HS-27A (cell line): ENCODE measurements around the gene PROCA1.

Source experiments
- DNase-seq: peaks from one replicate; pipeline ENCODE4 v3.0.0-alpha.2; 2012; ENCODE audit warnings: low read depth, missing footprints

Gene PROCA1

GRCh38 chr17:28707339-28707720 lies 4.4 kb downstream of the PROCA1 start:
- DNase-seq: no peak

- no peak for DNase-seq
Observed at GRCh38 chr17:28706471-28707338, 5.0 kb downstream of the PROCA1 start.

GRCh38 chr17:28705728-28706334 lies 5.9 kb downstream of the PROCA1 start:
- DNase-seq: no peak

GRCh38 chr17:28705074-28705659 lies 6.5 kb downstream of the PROCA1 start:
- no peak for DNase-seq

- DNase-seq: no peak
Observed at GRCh38 chr17:28704219-28704858, 7.3 kb downstream of the PROCA1 start.

GRCh38 chr17:28703552-28704218 lies 8.0 kb downstream of the PROCA1 start:
- DNase-seq: no peak

GRCh38 chr17:28702752-28703150 lies 8.9 kb downstream of the PROCA1 start:
- DNase-seq: no peak

- no peak for DNase-seq
Observed at GRCh38 chr17:28702026-28702751, 9.5 kb downstream of the PROCA1 start.

- no peak for DNase-seq
Observed at GRCh38 chr17:28700830-28701492, 10.7 kb downstream of the PROCA1 start.

GRCh38 chr17:28700278-28700677 lies 11.4 kb downstream of the PROCA1 start:
- DNase-seq: no peak

- DNase-seq: no peak
Observed at GRCh38 chr17:28698253-28698941, 13.3 kb downstream of the PROCA1 start.

- DNase-seq: no peak
Observed at GRCh38 chr17:28693869-28694268, 17.8 kb downstream of the PROCA1 start.

- DNase-seq: no peak
Observed at GRCh38 chr17:28689011-28689410, 22.7 kb downstream of the PROCA1 start.

GRCh38 chr17:28688481-28688880 lies 23.2 kb downstream of the PROCA1 start:
- DNase-seq: no peak

- no peak for DNase-seq
Observed at GRCh38 chr17:28686296-28686695, 25.4 kb downstream of the PROCA1 start.

GRCh38 chr17:28685366-28685765 lies 26.3 kb downstream of the PROCA1 start:
- no peak for DNase-seq

GRCh38 chr17:28684963-28685362 lies 26.7 kb downstream of the PROCA1 start:
- no peak for DNase-seq

- DNase-seq: no peak
Observed at GRCh38 chr17:28682655-28683054, 29.0 kb downstream of the PROCA1 start.

- no peak for DNase-seq
Observed at GRCh38 chr17:28675980-28676379, 35.7 kb downstream of the PROCA1 start.

GRCh38 chr17:28675490-28675889 lies 36.2 kb downstream of the PROCA1 start:
- no peak for DNase-seq
